Right cardiac atrium (tissue), 5 donors: ENCODE results near the gene GABRB2. TPM values are rescaled to one million over a fixed set of nuclear protein-coding genes. Genes with fewer than 3 reads are reported as not detected.

ENCODE experiments used
- polyA plus RNA-seq: library from polyadenylated mRNA; stranded (reverse); fragments of 200-250 nt; gene quantifications from one replicate; pipeline ENCODE4 v1.2.3, GENCODE V29; 2013
- total RNA-seq, 4 donors: library from RNA; stranded (reverse); fragmentation: NEBNext Ultra II Directional; extraction: Animal tissue kit (Norgen Biotek cat#: 25700); gene quantifications; one replicate each; pipeline ENCODE4 v1.2.1, GENCODE V29; 2021
- donor health status: healthy with polysubstance abuse.
- donor health status: DM: no; HTN: yes; CAD: no.
- donor health status: DM: no; HTN: no; CAD: no.
- donor health status: DM: no; HTN: yes; CAD: no; lungs with severe emphysema.
- donor health status: DM: yes; HTN: yes; CAD: no.

GABRB2 gene
- total and polyA plus RNA-seq, 5 donors = 0.02 to 0.53 (median 0.11) TPM

Other genes starting within 250 kb of the GABRB2 start
- gene GABRA6, start 139.0 kb upstream of the GABRB2 start, total RNA-seq = not detected
- not detected for gene GABRA6, start 139.0 kb upstream of the GABRB2 start, polyA plus RNA-seq